GM21515 (cell line): ENCODE data around the gene MAGED4.
"Not testable (repeated sequence)": the region's sequence is repeated elsewhere in the genome, so short reads cannot be mapped to it uniquely, and the experiment has no call there.

Experiments
- ATAC-seq: cut with Tn5 transposase; IDR thresholded peaks from one replicate; pipeline ENCODE4 v1.9.1; 2021; ENCODE audit not compliant: unreplicated experiment

MAGED4 gene, protein sequence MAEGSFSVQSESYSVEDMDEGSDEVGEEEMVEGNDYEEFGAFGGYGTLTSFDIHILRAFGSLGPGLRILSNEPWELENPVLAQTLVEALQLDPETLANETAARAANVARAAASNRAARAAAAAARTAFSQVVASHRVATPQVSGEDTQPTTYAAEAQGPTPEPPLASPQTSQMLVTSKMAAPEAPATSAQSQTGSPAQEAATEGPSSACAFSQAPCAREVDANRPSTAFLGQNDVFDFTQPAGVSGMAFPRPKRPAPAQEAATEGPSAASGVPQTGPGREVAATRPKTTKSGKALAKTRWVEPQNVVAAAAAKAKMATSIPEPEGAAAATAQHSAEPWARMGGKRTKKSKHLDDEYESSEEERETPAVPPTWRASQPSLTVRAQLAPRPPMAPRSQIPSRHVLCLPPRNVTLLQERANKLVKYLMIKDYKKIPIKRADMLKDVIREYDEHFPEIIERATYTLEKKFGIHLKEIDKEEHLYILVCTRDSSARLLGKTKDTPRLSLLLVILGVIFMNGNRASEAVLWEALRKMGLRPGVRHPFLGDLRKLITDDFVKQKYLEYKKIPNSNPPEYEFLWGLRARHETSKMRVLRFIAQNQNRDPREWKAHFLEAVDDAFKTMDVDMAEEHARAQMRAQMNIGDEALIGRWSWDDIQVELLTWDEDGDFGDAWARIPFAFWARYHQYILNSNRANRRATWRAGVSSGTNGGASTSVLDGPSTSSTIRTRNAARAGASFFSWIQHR

DNA sequence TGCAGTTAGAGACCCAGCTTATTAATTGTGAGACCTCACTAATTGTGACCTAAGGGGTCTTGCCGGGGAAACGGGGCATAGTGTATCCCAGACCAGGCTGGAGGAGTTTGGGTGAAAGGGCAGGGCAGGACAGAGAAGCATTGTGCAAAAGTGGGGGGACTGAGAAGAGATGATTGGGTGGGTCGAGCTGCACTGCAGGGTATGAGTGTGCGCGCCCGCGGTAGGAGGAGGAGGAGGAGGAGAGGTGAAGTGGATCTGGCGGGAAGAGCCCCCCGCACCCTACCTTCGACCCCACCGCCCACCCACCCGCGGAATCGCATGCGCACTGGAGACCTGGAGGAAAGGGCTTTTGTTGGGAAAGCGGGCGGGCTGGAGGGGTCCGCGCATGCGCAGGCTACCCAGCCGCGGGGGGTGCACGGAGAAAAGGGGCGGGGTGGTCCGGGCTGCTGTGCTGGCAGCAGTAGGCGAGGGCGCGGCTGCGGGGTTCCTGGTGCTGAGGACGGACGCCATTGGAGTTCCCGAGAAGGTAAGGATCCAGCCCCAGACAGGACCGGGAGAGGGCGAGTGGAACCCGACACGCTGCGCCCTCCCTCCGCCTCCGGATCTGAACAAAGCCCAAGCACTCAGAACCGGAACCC is at the start of gene MAGED4:
Gene MAGED4, plus strand, starts transcription at position 449 of the 638 bp plus-strand sequence. CDS start 1,035 bp downstream, outside the sequence.
- not testable (repeated sequence) for ATAC-seq

DNA sequence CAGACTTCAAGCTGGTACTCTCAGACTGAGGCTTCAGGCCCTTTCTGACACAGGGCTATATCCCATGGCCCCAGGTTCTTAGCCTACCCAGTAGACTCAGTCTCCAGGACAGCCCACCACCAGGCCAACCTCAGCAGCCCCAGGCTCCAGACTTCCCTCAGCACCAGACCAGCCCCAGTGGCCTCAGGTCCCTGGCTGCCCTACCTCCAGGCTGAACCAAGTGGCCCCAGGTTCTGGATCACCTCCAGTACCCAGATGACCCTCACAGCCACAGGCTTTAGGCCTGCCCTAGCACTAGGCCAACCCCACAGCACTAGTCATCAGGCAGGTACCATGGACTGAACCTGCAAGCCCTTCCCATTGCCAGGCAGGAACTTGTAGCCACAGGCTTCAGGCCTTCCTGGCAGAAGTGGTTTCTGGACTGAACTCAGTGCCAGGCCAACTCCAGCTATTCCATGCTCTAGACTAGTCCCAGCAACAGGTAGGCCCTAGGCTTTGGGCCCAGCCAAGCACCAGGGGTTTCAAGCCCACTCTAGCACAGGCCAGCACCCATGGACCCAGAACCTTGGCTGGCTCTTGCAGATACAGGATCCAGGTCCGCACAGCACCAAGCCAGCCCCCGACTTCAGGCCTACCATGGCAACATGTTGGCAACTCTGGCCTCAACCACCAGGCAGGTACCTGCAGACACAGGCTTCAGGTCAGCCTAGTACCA is 45.7 kb upstream of the MAGED4 start:
- ATAC-seq = no peak

DNA sequence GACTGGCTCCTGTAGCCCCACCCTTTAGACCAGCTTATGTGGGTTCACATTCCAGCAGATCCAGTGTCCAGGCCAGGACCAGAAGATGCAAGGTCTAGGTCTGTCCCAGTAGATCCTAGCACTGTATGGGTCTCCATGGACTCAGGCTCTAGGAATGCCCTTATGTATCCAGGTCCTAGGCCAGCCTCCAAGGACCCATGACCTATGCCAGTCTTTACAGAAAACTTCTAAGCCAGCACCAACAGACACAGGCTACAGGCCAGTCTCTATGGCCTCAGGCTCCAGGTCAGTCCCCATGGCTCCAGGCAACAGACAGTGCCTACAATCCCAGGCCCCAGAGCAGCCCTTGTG is 45.2 kb upstream of the MAGED4 start:
- ATAC-seq = no peak

DNA sequence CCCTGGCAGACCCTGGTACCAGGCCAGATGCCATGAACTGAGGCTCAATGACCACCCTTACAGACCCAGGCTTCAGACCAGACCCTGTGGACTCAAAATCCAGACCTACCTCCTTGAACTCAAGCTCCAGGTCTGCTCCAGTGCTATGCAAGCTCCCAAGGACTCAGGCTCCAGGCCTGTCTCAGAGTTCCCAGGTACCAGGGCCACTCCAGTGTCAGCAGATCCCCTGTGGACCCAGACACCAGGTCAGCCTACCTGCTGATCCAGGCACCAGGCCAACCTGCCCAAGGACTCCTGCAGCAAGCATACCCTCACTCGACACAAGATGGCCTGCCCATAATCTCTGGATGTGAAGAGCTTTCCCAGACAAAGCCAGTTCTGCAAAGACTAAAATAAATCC is 44.7 kb upstream of the MAGED4 start:
- ATAC-seq = no peak

DNA sequence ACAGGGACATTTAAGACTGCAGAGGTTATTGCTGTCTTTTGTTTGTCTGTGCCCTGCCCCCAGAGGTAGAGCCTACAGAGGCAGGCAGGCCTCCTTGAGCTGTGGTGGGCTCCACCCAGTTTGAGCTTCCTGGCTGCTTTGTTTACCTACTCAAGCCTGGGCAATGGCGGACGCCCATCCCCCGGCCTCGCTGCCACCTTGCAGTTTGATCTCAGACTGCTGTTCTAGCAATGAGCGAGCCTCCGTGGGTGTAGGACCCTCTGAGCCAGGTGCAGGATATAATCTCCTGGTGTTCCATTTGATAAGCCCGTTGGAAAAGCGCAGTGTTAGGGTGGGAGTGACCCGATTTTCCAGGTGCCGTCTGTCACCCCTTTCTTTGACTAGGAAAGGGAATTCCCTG is 34.0 kb upstream of the MAGED4 start:
- ATAC-seq = not testable (repeated sequence)

DNA sequence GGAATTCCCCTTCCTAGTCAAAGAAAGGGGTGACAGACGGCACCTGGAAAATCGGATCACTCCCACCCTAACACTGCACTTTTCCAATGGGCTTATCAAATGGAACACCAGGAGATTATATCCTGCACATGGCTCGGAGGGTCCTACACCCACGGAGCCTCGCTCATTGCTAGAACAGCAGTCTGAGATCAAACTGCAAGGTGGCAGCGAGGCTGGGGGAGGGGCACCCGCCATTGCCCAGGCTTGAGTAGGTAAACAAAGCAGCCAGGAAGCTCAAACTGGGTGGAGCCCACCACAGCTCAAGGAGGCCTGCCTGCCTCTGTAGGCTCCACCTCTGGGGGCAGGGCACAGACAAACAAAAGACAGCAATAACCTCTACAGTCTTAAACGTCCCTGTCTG is 24.5 kb upstream of the MAGED4 start:
- not testable (repeated sequence) for ATAC-seq

DNA sequence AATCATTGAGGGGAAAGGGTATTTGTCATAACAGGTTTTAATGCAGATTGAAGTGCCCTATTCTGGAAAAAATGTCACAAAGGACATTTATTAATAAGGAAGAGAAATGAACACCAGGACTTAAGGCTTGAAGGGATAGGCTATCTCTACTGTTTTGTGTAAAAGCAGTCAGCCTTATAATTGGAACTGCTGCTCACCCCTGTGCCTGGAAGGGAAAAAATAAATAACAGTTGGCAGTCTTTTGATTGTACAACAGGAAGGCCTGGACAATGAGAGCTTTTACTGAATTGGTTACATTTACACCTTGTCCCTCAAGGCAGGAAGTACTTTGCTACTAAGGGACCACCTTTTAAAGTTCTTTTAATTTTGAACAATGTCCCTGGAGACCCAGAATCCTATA is 17.8 kb upstream of the MAGED4 start:
- ATAC-seq = no peak

DNA sequence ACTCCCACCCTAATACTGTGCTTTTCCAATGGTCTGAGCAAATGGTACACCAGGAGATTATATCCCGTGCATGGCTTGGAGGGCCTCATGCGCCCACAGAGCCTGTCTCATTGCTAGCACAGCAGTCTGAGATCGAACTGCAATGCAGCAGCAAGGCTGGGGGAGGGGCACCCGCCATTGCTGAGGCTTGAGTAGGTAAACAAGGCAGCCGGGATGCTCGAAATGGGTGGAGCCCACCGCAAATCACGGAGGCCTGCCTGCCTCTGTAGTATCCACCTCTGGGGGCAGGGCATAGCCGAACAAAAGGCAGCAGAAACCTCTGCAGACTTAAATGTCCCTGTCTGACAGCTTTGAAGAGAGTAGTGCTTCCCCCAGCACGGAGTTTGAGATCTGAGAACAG is 13.6 kb upstream of the MAGED4 start:
- not testable (repeated sequence) for ATAC-seq

DNA sequence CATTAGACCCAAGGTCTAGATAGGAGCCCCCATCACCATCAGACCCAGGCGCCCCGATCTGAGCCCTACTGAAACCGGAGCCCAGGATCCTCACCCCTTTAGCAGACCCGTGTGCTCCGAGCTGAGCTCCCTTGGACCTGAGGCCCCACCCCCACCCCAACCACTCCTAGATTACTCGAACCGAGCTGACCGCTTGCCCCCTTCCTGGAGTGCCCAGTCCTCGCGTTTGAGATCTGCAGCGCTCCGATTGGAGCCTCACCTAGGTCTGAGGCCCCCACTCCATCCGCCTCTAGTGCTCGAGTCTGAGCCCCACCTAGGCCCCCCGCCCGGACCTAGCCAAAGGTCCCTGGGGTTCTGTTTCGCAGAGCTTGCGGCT is 378 bp downstream of the MAGED4 start:
- ATAC-seq = not testable (repeated sequence)

DNA sequence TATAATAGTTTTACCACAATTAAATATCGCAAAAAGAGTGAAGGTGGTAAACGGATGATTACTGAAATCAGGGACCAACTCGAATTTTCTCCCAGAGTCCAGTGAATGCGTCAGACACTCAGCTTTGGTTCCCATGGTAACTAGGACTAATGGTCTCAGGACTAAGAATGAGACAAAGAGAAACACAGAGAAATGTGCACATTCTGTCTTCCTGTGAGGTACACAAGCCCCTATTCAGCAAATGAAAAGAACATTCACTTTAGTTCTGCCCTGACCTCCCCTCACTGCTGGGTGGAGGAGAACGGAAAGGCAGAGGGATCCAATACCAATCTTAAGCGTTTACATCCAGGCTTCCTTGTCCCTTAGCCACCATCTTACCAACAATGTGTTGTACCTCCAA is 26.7 kb downstream of the MAGED4 start:
- ATAC-seq = not testable (repeated sequence)

DNA sequence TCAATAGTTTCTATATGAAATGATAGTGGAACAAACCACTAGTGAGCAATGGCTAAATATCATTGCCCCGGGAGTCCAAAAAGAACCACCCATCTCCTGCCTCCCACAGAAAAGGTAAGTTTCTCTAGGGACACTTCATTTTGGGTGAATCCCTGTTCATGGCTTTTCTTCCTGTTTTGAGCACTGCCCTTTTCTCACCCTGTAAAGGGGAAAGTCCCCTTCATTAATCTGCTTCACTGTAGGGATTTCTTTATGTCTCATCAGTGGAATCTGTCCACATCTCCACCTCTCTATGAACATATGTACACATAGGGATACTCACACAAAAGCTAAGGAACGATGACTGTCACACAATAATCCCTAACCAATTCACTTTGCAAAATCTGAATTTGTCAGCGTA is 28.6 kb downstream of the MAGED4 start:
- no peak for ATAC-seq

DNA sequence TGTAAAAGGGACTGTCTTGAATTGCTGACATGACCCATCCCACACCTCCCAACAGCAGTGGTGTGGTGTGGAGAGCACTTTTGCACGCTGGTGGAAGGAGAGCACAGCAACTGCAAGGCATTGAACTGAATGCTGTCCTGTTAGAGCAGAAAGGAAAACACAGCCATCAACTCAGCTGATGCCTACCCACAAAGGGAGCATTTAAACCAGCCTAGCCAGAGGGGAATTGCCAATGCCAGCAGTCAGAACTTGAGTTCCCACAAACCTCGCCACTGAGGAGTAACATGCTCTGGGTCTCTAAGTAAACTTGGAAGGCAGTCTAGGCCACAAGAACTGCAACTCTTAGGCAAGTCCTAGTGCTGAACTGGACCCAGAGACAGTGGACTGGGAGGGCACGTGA is 31.9 kb downstream of the MAGED4 start:
- ATAC-seq = no peak

DNA sequence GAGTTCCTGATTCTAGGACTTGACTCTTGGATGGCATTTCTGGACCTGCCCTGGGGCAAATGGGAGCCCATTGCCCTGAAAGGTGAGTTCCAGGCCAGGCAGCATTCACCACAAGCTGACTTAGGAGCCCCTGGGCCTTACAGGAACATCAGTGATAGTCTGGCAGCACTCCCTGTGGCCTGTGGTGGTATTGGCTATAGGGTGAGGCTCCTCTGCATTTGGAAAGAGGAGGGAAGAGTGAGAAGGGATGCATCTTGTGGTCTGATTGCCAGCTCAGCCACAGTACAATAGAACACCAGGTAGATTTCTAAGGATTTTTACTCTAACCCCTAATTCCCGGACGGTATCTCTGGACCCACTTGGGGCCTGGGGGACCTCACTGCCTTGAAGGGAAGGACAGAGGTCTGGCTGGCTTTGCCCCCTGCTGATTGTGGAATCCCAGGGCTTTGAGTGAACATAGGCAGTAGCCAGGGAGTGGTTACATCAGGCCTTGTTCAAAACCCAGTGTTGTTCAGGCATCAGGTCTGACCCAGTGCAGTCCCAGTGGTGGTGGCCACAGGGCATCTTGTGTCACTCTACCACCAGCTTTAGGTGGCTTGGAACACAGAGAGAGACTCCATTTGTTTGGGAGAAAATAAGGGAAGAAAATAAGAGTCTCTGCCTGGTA is 32.9 kb downstream of the MAGED4 start:
- no peak for ATAC-seq

DNA sequence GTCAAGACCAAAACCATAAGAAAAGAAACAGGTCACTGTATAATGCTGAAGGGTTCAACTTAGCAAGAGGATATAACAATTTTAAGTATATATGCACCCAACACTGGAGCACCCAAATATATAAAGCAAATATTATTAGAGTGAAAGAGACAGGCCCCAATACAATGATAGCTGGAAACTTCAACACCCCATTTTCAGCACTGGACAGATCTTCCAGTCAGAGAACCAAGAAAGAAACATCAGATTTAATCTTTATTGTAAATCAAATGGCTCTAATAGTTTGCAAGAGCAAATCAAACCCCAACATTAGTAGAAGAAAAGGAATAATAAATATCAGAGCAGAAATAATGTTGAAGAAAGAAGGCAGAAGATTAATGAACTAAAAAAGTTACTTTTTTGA is 36.2 kb downstream of the MAGED4 start:
- ATAC-seq = no peak
